Measurements from ENCODE around the gene MYADML2. TPM values are rescaled to one million over a fixed set of nuclear protein-coding genes. Genes with fewer than 3 reads are reported as not detected.

MYADML2 gene
- total RNA-seq, 2 donors from 2014 or later, result not detected

DNA sequence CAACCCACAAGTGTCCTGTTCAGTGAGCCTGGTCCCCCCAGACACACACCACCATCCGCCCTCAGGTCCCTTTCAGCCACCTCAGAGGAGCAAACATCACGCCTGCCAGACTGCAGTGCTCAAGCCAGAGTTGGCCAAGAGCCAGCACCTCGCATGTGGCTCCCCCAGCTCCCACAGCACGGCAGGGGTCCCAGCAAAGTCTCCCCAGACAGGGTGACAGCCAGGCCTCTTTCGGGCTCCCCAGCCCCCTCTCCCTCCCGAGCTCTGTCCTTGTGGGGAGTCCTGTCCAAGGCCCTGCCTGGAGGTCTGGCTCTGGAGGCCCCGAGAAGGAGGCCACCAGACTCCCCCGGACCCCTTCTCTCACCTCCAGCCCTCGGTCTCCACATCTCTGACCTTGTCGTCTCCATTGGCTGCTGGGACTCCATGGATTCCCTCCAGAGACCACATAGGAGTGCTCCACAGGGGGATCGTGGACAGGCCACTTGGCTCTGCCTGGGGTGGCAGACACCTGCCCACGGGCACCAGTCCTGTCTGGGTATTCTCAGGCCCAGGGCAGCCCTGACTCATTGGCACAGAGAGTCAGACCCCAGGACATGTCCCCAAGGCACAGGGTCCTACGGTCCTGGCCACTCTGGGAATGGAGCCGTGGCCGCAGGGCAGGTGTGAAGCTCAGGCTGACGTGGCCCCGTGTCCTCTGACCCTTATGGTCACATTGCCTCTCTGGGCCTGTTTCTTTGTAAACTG is 1.8 kb upstream of the MYADML2 start:
- Histone ChIP-seq H3K9ac (ENCODE audit: extremely low read depth, low read length, poor library complexity, severe bottlenecking) (no peak overlapping the region), H3K27ac (ENCODE audit: low read depth, low read length) (no peak overlapping the region), H3K4me1 (ENCODE audit: control insufficient read depth, insufficient read depth, low read length) (no peaks in the 10 kb centered on the region), H3K9me3 (ENCODE audit: control insufficient read depth, low read length) (no peaks in the 10 kb centered on the region), H3K36me3 (ENCODE audit: control insufficient read depth, insufficient read depth, low read length) (no peaks in the 10 kb centered on the region), H3K27me3 (ENCODE audit: control insufficient read depth, insufficient read depth, low read length, poor library complexity, severe bottlenecking) (no peaks in the 10 kb centered on the region), H3K4me3 (ENCODE audit: low read length) (no peak overlapping the region)
- H3K4me3 Mint-ChIP-seq, result no peak overlapping the region
- no peaks in the 10 kb centered on the region for H3K9me3 Mint-ChIP-seq
- H3K27me3 Mint-ChIP-seq (ENCODE audit: insufficient read depth), result peaks cover 15% of the 10 kb centered on the region
- H3K27ac Mint-ChIP-seq, result no peak overlapping the region
- H3K4me1 Mint-ChIP-seq, result no peaks in the 10 kb centered on the region
- TF ChIP-seq, protein P1, sequence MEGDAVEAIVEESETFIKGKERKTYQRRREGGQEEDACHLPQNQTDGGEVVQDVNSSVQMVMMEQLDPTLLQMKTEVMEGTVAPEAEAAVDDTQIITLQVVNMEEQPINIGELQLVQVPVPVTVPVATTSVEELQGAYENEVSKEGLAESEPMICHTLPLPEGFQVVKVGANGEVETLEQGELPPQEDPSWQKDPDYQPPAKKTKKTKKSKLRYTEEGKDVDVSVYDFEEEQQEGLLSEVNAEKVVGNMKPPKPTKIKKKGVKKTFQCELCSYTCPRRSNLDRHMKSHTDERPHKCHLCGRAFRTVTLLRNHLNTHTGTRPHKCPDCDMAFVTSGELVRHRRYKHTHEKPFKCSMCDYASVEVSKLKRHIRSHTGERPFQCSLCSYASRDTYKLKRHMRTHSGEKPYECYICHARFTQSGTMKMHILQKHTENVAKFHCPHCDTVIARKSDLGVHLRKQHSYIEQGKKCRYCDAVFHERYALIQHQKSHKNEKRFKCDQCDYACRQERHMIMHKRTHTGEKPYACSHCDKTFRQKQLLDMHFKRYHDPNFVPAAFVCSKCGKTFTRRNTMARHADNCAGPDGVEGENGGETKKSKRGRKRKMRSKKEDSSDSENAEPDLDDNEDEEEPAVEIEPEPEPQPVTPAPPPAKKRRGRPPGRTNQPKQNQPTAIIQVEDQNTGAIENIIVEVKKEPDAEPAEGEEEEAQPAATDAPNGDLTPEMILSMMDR (conservative IDR thresholded peaks at IDR 0.05), result no peak
- 80 to 88% methylated on average over 9 to 17 of the region's 17 CpGs for WGBS, 2 experiments (ENCODE audit: insufficient coverage in 1 of 2, insufficient read length in 1 of 2)
- no peaks in the 10 kb centered on the region for H3K36me3 Mint-ChIP-seq (ENCODE audit: low read depth)
- DNase-seq, result no peak

DNA sequence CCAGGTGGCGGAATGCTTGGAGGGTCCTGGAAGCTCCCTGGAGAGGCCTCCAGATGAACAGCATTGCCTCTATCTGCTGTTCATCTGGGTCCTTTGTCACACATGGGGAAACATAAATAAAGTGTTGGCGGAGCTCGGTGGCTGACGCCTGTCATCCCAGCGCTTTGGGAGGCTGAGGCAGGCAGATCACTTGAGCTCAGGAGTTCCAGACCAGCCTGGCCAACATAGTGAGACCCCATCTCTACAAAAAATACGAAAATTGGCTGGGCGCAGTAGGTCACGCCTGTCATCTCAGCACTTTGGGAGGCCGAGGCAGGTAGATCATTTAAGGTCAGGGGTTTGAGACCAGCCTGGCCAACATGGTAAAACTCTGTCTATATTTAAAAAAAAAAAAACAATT is 2.2 kb downstream of the MYADML2 start:
- Mint-ChIP-seq H3K27ac (no peak overlapping the region), H3K4me1 (no peaks in the 10 kb centered on the region), H3K4me3 (no peak overlapping the region), H3K9me3 (no peaks in the 10 kb centered on the region), H3K36me3 (ENCODE audit: low read depth) (no peaks in the 10 kb centered on the region), H3K27me3 (ENCODE audit: insufficient read depth) (peaks cover 22% of the 10 kb centered on the region)
- Histone ChIP-seq H3K27me3 (ENCODE audit: control insufficient read depth, insufficient read depth, low read length, poor library complexity, severe bottlenecking) (no peaks in the 10 kb centered on the region), H3K4me1 (ENCODE audit: control insufficient read depth, insufficient read depth, low read length) (no peaks in the 10 kb centered on the region), H3K36me3 (ENCODE audit: control insufficient read depth, insufficient read depth, low read length) (no peaks in the 10 kb centered on the region), H3K27ac (ENCODE audit: low read depth, low read length) (no peak overlapping the region), H3K4me3 (ENCODE audit: low read length) (no peak overlapping the region), H3K9ac (ENCODE audit: extremely low read depth, low read length, poor library complexity, severe bottlenecking) (no peak overlapping the region), H3K9me3 (ENCODE audit: control insufficient read depth, low read length) (no peaks in the 10 kb centered on the region)
- TF ChIP-seq, protein P1 (conservative IDR thresholded peaks at IDR 0.05), result no peak
- DNase-seq, result no peak
- WGBS, 2 experiments (ENCODE audit: insufficient coverage in 1 of 2, insufficient read length in 1 of 2), result 85 to 94% methylated on average over 8 to 9 of the region's 9 CpGs

DNA sequence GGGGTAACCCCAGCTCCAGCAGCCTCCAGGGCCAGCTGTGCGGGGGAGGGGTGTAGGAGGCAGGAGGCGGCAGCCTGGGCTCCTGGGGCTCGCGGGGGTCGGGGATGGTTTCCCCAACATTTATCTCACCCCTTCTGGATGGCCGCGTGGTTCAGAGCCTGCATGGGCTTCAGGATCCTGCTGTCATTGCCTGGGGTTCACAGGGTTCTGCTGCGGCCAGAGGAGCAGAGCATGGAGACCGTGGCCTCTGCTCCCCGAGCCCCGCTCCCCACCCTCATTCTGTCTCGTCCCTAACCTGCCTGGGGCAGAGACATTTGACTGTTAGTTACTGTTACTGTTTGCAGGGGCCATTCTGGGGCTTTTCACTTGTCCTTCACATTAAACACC is 4.9 kb downstream of the MYADML2 start:
- Mint-ChIP-seq H3K9me3 (no peaks in the 10 kb centered on the region), H3K4me3 (no peak overlapping the region), H3K36me3 (ENCODE audit: low read depth) (no peaks in the 10 kb centered on the region), H3K4me1 (no peaks in the 10 kb centered on the region), H3K27me3 (ENCODE audit: insufficient read depth) (peaks cover 29% of the 10 kb centered on the region), H3K27ac (no peak overlapping the region)
- TF ChIP-seq, protein P1 (conservative IDR thresholded peaks at IDR 0.05), result no peak
- WGBS, 2 experiments (ENCODE audit: insufficient coverage in 1 of 2, insufficient read length in 1 of 2), result 51 to 74% methylated on average over 5 to 11 of the region's 12 CpGs
- no peak overlapping the region for H3K9ac ChIP-seq (ENCODE audit: extremely low read depth, low read length, poor library complexity, severe bottlenecking)
- DNase-seq, result no peak
- H3K4me1 ChIP-seq (ENCODE audit: control insufficient read depth, insufficient read depth, low read length), result no peaks in the 10 kb centered on the region
- no peak overlapping the region for H3K27ac ChIP-seq (ENCODE audit: low read depth, low read length)
- H3K27me3 ChIP-seq (ENCODE audit: control insufficient read depth, insufficient read depth, low read length, poor library complexity, severe bottlenecking), result no peaks in the 10 kb centered on the region
- no peaks in the 10 kb centered on the region for H3K9me3 ChIP-seq (ENCODE audit: control insufficient read depth, low read length)
- no peaks in the 10 kb centered on the region for H3K36me3 ChIP-seq (ENCODE audit: control insufficient read depth, insufficient read depth, low read length)
- no peak overlapping the region for H3K4me3 ChIP-seq (ENCODE audit: low read length)
